Right lobe of liver (tissue), 4 donors: ENCODE data around the gene PRDM16.

Source experiments
- CTCF ChIP-seq, 4 donors: fragments of 200-600 bp in 3 of 4; fragments of 450-650 bp in 1 of 4; IDR thresholded peaks; one replicate each; pipeline versions ENCODE4 v1.5.1 to v1.8.0; 2016 to 2022; ENCODE audit warnings: antibody characterized with exemption in 4 of 4, mild to moderate bottlenecking in 2 of 4
- POLR2A ChIP-seq: fragments of 450-650 bp; IDR thresholded peaks from one replicate; pipeline ENCODE4 v1.6.1; 2017; ENCODE audit warnings: antibody characterized with exemption, mild to moderate bottlenecking
- donor health status: DM: no; HTN: no; CAD: no.
- donor health status: DM: no; HTN: no; CAD: no.
- donor health status: DM: no; HTN: yes; CAD: no.

GRCh38 chr1:3242408-3243260 is 173.6 kb downstream of the PRDM16 start:
- TF ChIP-seq CTCF (IDR thresholded peaks at IDR 0.05) (no peak), POLR2A (no peak)
